NCI-H774 (cell line): ENCODE data around the gene MYBPC3.

ENCODE experiments used
- DNase-seq: peaks from one replicate; lab custom pipeline; 2025; lab: John Stamatoyannopoulos, UW

MYBPC3 gene

GRCh38 chr11:47352556-47352955, at the start of gene MYBPC3:
Gene MYBPC3, minus strand, starts transcription at chr11:47352702. Its CDS starts 55 bp downstream, at chr11:47352647.
- DNase-seq, result no peak

GRCh38 chr11:47400768-47401279, 48.3 kb upstream of the MYBPC3 start:
- no peak for DNase-seq

DNA sequence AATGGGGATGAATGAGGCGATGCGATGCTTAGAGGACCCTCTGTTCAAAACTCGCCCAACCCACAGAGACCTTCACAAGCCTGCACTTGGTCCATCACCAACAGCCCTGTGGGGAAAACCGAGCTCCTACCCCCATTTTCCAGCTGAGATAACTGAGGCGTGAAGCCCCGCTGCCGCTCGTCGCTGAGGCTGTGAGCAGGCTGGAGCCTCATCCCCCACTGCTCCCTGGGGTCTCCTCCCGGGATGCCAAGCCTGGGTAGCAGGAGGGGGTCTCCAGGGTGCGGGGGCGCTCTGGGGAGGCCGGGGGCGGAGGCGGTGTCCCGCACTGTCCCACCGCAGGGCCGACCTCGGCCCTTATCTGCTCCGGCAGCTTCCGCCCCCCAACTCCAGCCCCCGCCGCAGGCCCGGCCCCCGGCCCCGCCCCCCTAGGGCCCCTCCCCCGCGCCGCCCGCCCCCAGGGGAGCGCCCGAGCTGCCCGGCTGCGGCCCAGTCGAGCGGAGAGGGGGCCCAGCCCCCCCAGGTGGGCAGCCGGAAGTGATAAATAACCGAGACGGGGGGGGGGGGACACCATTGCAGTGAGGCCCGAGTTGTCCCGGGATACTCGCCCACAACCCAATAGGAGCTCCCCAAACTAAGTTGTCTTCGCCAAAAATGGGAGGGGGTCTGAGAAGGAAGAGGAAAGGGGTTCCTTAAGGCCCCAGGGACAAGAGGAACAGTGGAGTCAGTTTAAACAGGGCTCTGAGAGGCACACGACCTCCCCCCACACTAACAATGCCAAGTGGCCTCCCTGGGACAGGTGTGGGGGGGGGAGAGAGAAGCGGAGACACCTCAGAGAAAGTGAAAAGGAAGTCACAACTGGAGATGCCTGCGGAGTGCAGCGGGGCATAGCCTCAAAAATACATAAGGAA, 47.6 kb upstream of the MYBPC3 start:
- DNase-seq, result no peak

GRCh38 chr11:47398551-47398950, 46.0 kb upstream of the MYBPC3 start:
- no peak for DNase-seq

DNA sequence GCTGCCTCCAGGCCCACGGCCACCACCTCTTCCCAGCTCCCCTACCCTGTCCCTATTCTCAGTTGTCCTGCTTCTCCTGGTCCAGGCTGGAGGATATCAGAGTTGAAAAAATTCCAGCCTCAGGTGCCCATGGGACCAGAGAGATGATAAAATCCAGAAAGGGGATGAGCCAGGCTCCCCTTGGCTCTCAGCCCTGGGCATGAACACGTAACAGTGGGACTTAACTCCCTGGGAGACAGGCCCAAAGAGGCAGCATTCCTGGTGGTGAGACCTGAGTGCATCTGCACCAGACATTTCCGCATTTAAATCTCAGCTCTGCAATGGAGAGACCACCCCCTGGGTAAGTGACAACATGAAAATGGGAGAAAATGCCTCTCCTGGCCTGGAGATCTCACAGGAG, 45.5 kb upstream of the MYBPC3 start:
- no peak for DNase-seq

DNA sequence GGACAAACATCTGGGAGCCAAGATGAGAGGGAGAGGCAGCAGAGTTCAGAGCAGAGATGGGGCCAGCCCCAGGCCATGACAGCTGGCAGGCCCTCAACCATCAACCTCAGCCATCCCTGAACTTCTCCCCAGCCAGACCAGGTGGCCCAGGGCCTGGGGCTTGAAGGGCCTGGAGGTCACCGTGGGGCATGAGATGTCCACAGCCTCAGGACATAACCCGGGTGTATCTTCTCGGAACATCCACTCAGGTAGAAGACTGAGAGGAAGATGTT, 43.5 kb upstream of the MYBPC3 start:
- no peak for DNase-seq

DNA sequence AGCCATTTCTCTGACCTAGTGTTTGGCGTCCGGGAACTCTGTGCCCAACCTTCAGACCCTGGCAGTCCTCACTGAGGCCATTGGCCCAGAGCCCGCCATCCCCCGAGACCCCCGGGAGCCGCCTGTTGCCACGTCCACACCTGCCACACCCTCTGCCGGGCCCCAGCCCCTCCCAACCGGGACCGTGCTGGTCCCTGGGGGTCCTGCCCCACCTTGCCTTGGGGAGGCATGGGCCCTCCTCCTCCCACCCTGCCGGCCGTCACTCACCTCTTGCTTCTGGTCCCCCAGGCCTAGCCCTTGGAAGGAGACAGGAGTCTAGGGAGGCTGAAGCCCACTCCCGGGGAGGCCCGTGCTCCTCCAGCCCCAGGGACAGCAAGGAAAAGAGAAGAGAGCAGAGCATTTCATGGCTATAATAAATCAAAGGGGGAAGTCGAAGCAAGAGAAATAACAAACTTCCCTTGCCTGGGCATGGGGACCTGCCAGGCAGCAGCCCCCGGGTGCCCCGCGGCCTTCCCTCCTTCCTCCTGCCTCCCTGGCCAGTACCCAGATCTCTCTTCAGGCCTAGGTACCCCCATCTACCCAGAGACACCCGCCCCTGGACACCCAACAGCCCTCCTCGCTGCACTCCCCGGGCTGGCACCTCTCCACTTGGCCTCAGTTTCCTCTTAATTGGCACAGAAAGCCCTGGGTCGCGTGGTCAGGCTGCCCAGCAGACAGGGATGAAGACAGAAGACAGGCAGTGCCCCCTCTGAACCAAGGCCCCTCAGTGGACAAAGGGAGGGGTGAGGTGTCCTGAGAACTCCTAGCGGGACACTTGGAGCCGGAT, 42.9 kb upstream of the MYBPC3 start:
- no peak for DNase-seq

- DNase-seq, result no peak
These were observed 42.1 kb upstream of the MYBPC3 start for GRCh38 chr11:47394322-47395222.

DNA sequence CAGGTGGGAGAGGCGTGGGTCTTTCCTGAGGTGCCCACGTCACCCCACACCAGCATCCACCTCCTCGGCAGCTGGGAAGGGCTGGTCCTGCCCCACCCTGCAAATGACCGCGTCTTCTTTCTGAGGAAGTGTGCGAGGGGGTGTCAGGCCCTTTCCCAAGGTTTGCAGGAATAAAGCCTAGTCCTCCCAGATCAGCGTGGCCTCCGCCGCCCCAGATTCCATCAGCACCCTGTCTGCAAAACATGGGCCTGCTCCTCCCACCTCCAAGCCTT, 41.5 kb upstream of the MYBPC3 start:
- no peak for DNase-seq

DNA sequence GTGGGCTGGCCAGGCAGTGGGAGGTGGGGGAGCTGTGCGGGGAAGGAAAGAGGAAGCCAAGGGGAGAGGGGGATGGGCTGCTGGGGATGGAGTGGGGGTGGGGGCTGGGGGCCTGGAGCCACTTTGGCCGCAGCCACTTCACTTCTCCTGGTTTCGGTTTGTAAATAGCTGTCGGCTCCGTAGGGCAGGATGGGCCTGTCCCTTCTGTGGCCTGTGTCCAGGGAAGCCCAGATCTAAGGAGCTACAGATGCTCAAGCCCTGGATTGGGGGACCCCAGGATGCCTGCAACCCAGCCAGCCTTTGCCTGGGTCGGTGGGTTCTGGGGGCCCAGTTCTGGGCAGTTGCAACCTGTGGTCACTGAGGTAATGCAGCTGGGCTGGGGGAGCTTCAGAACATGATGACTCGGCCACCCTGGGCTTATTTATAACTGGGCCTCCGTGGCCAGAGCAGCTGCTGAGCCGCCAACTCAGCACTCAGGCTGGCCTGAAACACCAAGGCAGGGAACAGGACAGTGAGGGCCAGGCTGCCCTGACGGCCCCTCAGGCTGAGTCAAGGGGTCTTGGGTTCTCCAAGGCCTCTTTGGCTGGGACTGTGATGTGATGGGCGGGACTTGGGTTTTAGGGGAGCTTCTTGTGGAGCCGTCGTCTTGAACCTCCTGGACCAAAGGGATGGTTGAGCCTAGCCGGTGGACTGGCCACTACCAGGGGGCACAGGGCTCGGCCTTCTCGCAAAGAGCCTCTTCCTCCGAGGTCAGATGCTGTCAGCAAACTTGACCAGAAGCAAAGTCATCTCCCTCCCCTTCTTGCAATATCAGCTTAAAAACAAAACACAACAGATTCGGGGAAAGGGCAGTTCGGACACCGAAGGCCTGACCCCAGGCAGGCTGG, 40.9 kb upstream of the MYBPC3 start:
- no peak for DNase-seq

- no peak for DNase-seq
These were observed 40.2 kb upstream of the MYBPC3 start for GRCh38 chr11:47392546-47393162.

DNA sequence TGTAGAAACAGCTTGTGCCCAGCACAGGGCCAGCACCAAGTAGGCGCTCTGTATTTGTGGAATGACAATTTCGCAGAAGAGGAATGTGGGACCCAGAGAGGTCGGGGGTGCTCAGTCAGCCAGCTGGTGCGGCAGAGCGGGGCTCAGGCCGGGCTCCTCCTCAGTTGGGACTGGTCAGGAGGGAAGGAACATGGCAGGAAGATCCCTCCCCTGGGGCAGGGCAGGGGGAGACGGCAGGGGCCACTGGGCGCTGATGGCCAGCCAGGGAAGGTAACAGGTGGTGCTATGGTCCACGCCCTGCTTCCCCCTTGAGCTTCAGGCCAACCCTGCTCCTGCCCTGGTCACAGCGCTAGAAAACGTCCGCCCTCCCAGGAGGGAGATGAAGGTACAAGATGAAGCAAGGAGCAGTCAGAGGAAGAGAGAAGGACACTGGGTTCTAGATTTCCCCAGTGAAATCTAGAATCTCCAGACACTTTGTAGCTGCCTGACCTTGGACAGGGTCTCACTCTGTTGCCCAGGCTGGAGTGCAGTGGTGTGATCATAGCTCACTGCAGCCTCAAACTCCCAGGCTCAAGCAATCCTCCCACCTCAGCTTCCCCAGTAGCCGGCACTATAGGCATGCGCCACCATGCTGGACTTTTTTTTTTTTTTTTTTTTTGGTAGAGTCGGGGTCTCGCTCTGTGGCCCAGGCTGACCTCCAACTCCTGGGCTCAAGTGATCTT, 39.4 kb upstream of the MYBPC3 start:
- DNase-seq, result no peak

DNA sequence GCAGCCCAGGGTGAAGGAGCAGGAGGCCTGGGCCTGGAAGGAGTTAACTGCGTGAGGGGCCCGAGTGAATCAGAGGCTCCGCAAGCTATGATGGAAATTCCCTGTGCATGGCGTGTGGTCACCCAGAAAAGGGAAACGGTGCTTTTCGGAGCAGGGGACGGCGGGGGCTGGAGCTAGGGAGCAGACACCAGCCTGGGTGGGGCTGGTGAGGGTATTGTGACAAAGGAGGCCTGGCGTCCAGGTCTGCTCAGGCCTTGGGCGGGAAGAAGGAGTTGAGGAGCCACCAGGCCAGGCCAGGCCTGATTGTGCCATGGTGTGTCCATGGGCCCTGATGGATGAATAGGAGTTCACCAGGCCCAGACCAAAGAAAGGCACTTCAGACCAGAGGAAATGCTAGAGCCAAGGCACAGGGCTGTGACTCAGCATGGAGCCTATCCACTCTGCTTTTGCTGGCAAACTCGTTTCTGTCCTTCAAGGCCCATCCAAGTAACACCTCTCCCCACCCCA, 38.6 kb upstream of the MYBPC3 start:
- DNase-seq, result no peak

DNA sequence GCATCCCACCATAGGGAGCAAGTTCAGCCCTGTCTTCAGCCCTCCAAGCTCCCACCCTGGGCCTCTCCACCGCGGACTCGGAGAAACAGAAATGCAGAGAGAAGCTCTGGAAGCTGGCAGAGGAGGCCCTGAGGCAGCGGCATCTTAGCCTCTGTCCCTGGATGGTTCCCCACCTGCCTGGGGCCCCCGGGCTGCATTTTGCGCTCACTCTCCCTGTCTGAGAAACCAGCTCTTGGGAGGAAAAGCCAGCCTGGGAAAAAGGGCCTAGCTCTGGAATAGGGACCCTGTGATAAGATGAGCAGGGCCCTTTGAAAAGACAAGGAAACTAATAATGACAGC, 37.9 kb upstream of the MYBPC3 start:
- DNase-seq, result no peak

DNA sequence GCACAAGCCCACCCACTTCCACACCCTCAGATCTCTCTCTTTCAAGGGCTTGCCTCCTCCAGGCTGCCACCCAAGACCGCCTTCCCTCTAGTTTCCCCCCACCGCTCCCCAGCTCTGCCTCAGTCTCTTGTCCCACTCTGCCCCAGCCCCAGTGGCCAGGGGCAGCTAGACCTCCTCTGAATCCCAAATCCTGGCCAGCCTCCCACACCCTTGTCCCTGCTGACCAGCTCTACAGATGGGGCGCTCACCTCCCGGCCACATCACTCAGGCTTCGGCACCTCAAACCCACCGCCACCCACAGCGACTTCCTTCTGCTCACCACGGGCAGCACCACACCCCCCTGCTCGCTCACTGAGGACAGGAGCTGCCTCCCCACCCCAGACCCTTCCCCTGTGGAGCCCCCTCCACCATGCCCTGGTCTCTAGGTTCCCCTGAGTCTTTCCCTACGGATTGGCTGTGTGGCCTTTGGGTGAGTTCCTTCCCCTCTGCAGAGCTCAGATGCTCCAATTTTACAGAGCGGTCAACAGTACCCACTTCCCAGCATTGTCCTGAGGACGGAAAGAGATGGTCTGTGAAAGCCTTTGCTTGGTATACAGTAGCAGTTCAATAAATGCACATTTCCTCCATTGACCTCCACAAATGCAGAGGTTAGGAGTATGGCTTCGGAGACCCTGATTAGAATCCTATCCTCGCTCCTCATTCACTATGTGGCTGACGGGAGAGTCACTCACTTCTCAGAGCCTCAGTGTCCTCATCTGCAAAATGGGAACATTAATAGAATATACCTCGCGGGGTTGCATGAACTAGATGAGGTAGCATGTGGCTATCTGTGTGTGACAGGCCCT, 37.3 kb upstream of the MYBPC3 start:
- no peak for DNase-seq

DNA sequence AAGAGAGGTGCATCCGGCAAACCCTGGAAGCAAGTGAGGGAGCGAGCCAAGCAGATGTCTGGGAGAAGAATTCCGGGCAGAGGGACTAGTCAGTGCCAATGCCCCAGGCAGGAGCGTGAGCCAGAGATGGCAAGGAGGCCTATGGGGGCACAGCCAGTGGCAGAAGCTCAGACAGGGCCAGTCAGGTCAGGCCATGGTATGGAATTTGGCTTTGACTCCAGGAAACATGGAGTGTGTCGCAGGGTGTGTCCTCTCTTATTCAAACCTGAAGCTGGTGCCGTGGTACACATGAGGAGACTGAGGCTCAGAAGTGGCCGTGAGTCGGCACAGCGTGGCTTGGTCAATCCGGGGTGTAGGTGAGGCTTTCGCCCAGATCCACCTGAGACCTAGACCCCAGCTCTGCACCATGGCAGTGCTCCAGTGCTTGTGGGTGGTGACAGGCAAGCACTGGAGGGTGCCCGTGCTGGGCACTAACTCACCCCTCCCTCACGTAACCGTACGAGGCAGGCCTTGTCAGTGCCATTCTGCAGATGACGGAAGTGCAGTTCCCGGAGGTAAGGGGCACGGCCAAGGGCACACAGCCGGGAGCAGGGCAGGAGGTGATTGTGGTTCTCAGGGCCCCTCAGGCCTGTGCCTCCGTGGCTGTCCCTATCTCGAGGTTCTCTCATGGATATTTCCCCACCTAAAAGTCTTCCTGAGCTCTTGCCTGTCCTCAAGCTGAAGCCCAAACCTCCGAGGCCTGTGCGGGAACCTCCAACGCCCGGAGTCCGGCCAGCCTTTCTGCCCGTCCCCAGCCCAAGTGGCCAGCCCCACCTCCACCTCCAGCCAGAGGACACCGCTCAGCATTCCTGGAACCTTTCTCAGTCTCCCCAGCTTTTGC, 36.4 kb upstream of the MYBPC3 start:
- DNase-seq, result no peak

- no peak for DNase-seq
These were observed 35.6 kb upstream of the MYBPC3 start for GRCh38 chr11:47387944-47388696.
